Liver (tissue), 9 donors: ENCODE measurements around the gene GPR179. TPM values are rescaled to one million over a fixed set of nuclear protein-coding genes. Genes with fewer than 3 reads are reported as not detected.

Source experiments
- DNase-seq: peaks from one replicate; pipeline ENCODE4 v3.0.0-alpha.2; 2017; ENCODE audit warnings: low spot score
- H3K27ac ChIP-seq, 2 donors: one replicate each; pipeline ENCODE4 v1.7.0; 2013; ENCODE audit warnings: inconsistent platforms in 2 of 2, low read length in 2 of 2, control low read depth in 1 of 2, low read depth in 1 of 2, mild to moderate bottlenecking in 1 of 2
- H3K27me3 ChIP-seq, 4 donors: one replicate each; pipeline versions ENCODE4 v1.6.1 to v1.7.0; 2013; ENCODE audit warnings: low read length in 3 of 4, inconsistent platforms in 1 of 4, mild to moderate bottlenecking in 1 of 4, moderate library complexity in 1 of 4; ENCODE audit not compliant: control insufficient read depth in 4 of 4, insufficient read depth in 4 of 4
- H3K36me3 ChIP-seq, 4 donors: one replicate each; pipeline versions ENCODE4 v1.6.1 to v1.7.0; 2013; ENCODE audit warnings: low read length in 3 of 4, mild to moderate bottlenecking in 3 of 4, low read depth in 1 of 4, moderate library complexity in 1 of 4; ENCODE audit not compliant: control insufficient read depth in 4 of 4, insufficient read depth in 3 of 4
- H3K4me1 ChIP-seq, 4 donors: one replicate each; pipeline versions ENCODE4 v1.6.1 to v1.7.0; 2013; ENCODE audit warnings: low read length in 3 of 4, mild to moderate bottlenecking in 3 of 4, moderate library complexity in 1 of 4; ENCODE audit not compliant: control insufficient read depth in 4 of 4, insufficient read depth in 4 of 4
- H3K4me3 ChIP-seq, 3 donors: one replicate each; pipeline versions ENCODE4 v1.6.1 to v1.7.0; 2013; ENCODE audit warnings: low read length in 3 of 3, control low read depth in 1 of 3, low read depth in 1 of 3, mild to moderate bottlenecking in 1 of 3
- H3K9ac ChIP-seq, 2 donors: one replicate each; pipeline ENCODE4 v1.7.0; 2013; ENCODE audit warnings: low read length in 2 of 2, mild to moderate bottlenecking in 2 of 2, moderate library complexity in 2 of 2, control low read depth in 1 of 2, low read depth in 1 of 2
- H3K9me3 ChIP-seq, 4 donors: one replicate each; pipeline versions ENCODE4 v1.6.1 to v1.7.0; 2013; ENCODE audit warnings: low read length in 3 of 4; ENCODE audit not compliant: control insufficient read depth in 4 of 4
- EGR1 ChIP-seq, 2 donors: IDR thresholded peaks; 2 replicates each; pipeline ENCODE4 v1.6.1; 2016 to 2018; ENCODE audit warnings: antibody characterized with exemption in 2 of 2, low read depth in 2 of 2
- FOXA1 ChIP-seq: IDR thresholded peaks from 2 replicates; pipeline ENCODE4 v1.6.1; 2016; ENCODE audit warnings: antibody characterized with exemption
- FOXA2 ChIP-seq: IDR thresholded peaks from 2 replicates; pipeline ENCODE4 v1.6.1; 2016; ENCODE audit warnings: antibody characterized with exemption
- GABPA ChIP-seq, 2 donors: IDR thresholded peaks in 1 of 2; conservative IDR thresholded peaks in 1 of 2; 2 replicates each; pipeline ENCODE4 v1.6.1; 2016; ENCODE audit warnings: antibody characterized with exemption in 2 of 2, mild to moderate bottlenecking in 1 of 2, moderate library complexity in 1 of 2
- HNF4A ChIP-seq, 2 donors: conservative IDR thresholded peaks; 2 replicates each; pipeline ENCODE4 v1.6.1; 2016; ENCODE audit warnings: antibody characterized with exemption in 2 of 2, mild to moderate bottlenecking in 2 of 2
- HNF4G ChIP-seq: IDR thresholded peaks from 2 replicates; pipeline ENCODE4 v1.6.1; 2016; ENCODE audit warnings: antibody characterized with exemption
- JUND ChIP-seq, 2 donors: IDR thresholded peaks; 2 replicates each; pipeline ENCODE4 v1.6.1; 2016; ENCODE audit warnings: antibody characterized with exemption in 2 of 2
- NR2F2 ChIP-seq: IDR thresholded peaks from 2 replicates; pipeline ENCODE4 v1.6.1; 2016; ENCODE audit warnings: antibody characterized with exemption
- RAD21 ChIP-seq, 2 donors: IDR thresholded peaks; 2 replicates each; pipeline ENCODE4 v1.6.1; 2016; ENCODE audit warnings: antibody characterized with exemption in 2 of 2, mild to moderate bottlenecking in 2 of 2
- RXRA ChIP-seq, 2 donors: IDR thresholded peaks; 2 replicates each; pipeline ENCODE4 v1.6.1; 2017 to 2018; ENCODE audit warnings: antibody characterized with exemption in 2 of 2, mild to moderate bottlenecking in 1 of 2
- SP1 ChIP-seq: IDR thresholded peaks from 2 replicates; pipeline ENCODE4 v1.6.1; 2018; ENCODE audit warnings: antibody characterized with exemption, mild to moderate bottlenecking
- TAF1 ChIP-seq: conservative IDR thresholded peaks from 2 replicates; pipeline ENCODE4 v1.6.1; 2016; ENCODE audit warnings: antibody characterized with exemption, mild to moderate bottlenecking
- YY1 ChIP-seq: IDR thresholded peaks from 2 replicates; pipeline ENCODE4 v1.6.1; 2016; ENCODE audit warnings: antibody characterized with exemption, mild to moderate bottlenecking
- WGBS: extraction: QIAGEN DNeasy Blood & Tissue Kit; methylation state at CpG from one replicate; pipeline ENCODE4 v1.1.7; 2013; 5-methylcytosine and 5-hydroxymethylcytosine counted together
- polyA plus RNA-seq, 2 donors: library from polyadenylated mRNA; stranded (reverse) in 1 of 2; unstranded in 1 of 2; fragments of 200-250 nt in 1 of 2; fragments of >200 nt in 1 of 2; fragmentation: Nextera tagmentation in 1 of 2; extraction: Ambion mirVana in 1 of 2; gene quantifications; one replicate each; pipeline versions ENCODE4 v1.2.1 to v1.2.3, GENCODE V29; 2013 to 2015
- total RNA-seq, 2 donors: library from RNA; depleted of rRNA; stranded (reverse); fragments of >200 nt; gene quantifications; one replicate each; pipeline ENCODE4 v1.2.3, GENCODE V29; 2014
- TF ChIP-seq, protein P1 (sequence below): IDR thresholded peaks from 2 replicates; pipeline ENCODE4 v1.6.1; 2016; ENCODE audit warnings: antibody characterized with exemption
- TF ChIP-seq, protein P2 (sequence below): IDR thresholded peaks from 2 replicates; pipeline ENCODE4 v1.6.1; 2016; ENCODE audit warnings: antibody characterized with exemption
- TF ChIP-seq, protein P3 (sequence below): IDR thresholded peaks from 2 replicates; pipeline ENCODE4 v1.6.1; 2016; ENCODE audit warnings: antibody characterized with exemption, mild to moderate bottlenecking
- TF ChIP-seq, protein P4 (sequence below): IDR thresholded peaks from 2 replicates; pipeline ENCODE4 v1.6.1; 2016; ENCODE audit warnings: antibody characterized with exemption
- TF ChIP-seq, protein P5 (sequence below): fragments of 150-350 bp; IDR thresholded peaks from 2 replicates; pipeline ENCODE4 v1.5.1; 2017; ENCODE audit warnings: improper control_type of control experiment, low read depth, low read length; ENCODE audit not compliant: missing input control
- donor health status: healthy.
- donor health status: healthy.
- donor health status: healthy.
- donor health status: healthy.
- donor health status: healthy.

Gene GPR179
- total and polyA plus RNA-seq, 4 donors: under 0.01 to 0.05 (median 0.01) TPM; not detected in 1

DNA sequence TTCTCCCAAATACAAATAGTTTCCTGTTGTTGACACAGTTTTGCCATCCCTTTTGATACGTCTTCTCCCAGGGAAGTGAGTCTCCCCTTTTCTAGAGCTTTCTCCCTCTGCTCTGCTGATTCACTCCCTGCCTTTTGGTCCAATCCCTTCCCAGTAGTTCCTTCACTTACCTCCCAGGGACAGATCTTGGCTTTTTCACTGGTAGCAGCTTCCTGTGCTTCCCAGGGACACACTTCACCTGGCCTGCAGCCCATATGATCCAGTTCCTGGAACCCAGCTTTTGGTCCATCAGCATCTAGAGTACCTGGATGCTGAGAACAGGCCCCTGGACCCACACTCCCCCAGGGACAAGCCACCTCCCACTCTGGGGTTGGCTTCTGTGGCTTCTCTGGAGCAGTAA is 15.8 kb downstream of the GPR179 start:
- Histone ChIP-seq H3K27ac (no peak overlapping the region), H3K36me3 (peaks cover 0 to 11% (median 3%) of the 10 kb centered on the region in 4 donors), H3K4me3 (no peak overlapping the region), H3K4me1 (no peaks in the 10 kb centered on the region), H3K9ac (no peak overlapping the region), H3K9me3 (no peaks in the 10 kb centered on the region), H3K27me3 (no peaks in the 10 kb centered on the region)
- WGBS: 45% methylated on average over 1 of the region's 1 CpG
- DNase-seq: no peak
- TF ChIP-seq RXRA (IDR thresholded peaks at IDR 0.05) (no peak), NR2F2 (no peak), HNF4A (conservative IDR thresholded peaks at IDR 0.05) (no peak), YY1 (no peak), JUND (IDR thresholded peaks at IDR 0.05) (no peak), TAF1 (no peak), SP1 (no peak)
- TF ChIP-seq, protein P1, sequence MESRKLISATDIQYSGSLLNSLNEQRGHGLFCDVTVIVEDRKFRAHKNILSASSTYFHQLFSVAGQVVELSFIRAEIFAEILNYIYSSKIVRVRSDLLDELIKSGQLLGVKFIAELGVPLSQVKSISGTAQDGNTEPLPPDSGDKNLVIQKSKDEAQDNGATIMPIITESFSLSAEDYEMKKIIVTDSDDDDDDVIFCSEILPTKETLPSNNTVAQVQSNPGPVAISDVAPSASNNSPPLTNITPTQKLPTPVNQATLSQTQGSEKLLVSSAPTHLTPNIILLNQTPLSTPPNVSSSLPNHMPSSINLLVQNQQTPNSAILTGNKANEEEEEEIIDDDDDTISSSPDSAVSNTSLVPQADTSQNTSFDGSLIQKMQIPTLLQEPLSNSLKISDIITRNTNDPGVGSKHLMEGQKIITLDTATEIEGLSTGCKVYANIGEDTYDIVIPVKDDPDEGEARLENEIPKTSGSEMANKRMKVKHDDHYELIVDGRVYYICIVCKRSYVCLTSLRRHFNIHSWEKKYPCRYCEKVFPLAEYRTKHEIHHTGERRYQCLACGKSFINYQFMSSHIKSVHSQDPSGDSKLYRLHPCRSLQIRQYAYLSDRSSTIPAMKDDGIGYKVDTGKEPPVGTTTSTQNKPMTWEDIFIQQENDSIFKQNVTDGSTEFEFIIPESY: no peak
- TF ChIP-seq, protein P2, sequence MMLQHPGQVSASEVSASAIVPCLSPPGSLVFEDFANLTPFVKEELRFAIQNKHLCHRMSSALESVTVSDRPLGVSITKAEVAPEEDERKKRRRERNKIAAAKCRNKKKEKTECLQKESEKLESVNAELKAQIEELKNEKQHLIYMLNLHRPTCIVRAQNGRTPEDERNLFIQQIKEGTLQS: no peak

DNA sequence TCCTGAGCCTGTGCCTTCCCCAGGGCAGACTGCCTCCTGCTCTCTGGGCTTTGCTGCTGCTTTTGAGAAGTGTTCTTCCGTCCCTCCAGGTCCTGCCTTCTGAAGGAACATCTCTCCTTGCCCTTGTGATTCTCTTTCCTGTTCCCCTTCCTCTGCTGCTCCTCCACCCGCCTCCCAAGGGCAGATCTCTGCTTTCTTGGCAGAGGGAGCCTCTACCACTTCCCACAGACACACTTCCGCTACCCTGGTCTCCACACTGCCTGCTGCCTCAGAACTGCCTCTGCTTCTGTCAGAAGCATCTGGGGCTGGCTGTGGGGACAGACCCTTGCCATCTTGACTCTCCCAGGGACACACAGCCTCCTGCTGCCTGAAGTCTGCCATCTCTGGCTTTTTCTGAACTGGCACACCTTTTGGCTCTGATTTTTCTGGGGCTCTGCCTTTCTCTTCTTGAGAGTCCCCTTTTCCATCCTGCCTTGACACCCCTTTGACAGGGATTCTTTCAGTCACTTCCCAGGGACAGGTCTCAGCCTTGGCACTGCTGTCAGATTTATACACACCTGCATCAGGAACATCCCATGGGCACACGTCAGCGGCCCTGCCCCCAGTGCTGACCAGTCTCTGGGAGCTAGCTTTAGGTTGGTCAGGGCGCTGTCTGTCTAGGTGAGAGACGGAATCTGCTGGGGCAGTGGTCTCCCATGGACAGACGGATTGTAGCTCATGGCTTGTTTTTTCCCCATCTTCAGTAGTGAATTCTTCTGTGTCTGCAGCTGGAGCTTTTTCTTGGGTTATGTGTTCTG is 16.6 kb downstream of the GPR179 start:
- no peak overlapping the region for H3K9ac ChIP-seq
- no peak overlapping the region for H3K27ac ChIP-seq
- H3K36me3 ChIP-seq: peaks cover 0 to 17% (median 5%) of the 10 kb centered on the region in 4 donors
- DNase-seq: no peak
- no peaks in the 10 kb centered on the region for H3K9me3 ChIP-seq
- TF ChIP-seq NR2F2: no peak
- TF ChIP-seq EGR1 (IDR thresholded peaks at IDR 0.05; ENCODE audit: low read depth in 2 of 2): no peak
- no peak for TF ChIP-seq HNF4G
- no peak for TF ChIP-seq RXRA (IDR thresholded peaks at IDR 0.05)
- no peak for TF ChIP-seq SP1
- TF ChIP-seq, protein P3, sequence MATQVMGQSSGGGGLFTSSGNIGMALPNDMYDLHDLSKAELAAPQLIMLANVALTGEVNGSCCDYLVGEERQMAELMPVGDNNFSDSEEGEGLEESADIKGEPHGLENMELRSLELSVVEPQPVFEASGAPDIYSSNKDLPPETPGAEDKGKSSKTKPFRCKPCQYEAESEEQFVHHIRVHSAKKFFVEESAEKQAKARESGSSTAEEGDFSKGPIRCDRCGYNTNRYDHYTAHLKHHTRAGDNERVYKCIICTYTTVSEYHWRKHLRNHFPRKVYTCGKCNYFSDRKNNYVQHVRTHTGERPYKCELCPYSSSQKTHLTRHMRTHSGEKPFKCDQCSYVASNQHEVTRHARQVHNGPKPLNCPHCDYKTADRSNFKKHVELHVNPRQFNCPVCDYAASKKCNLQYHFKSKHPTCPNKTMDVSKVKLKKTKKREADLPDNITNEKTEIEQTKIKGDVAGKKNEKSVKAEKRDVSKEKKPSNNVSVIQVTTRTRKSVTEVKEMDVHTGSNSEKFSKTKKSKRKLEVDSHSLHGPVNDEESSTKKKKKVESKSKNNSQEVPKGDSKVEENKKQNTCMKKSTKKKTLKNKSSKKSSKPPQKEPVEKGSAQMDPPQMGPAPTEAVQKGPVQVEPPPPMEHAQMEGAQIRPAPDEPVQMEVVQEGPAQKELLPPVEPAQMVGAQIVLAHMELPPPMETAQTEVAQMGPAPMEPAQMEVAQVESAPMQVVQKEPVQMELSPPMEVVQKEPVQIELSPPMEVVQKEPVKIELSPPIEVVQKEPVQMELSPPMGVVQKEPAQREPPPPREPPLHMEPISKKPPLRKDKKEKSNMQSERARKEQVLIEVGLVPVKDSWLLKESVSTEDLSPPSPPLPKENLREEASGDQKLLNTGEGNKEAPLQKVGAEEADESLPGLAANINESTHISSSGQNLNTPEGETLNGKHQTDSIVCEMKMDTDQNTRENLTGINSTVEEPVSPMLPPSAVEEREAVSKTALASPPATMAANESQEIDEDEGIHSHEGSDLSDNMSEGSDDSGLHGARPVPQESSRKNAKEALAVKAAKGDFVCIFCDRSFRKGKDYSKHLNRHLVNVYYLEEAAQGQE: no peak
- TF ChIP-seq, protein P2: no peak
- TF ChIP-seq JUND (IDR thresholded peaks at IDR 0.05): no peak
- TF ChIP-seq GABPA (IDR thresholded peaks at IDR 0.05 in 1 of 2, conservative IDR thresholded peaks at IDR 0.05 in 1 of 2): no peak
- no peak for TF ChIP-seq YY1
- TF ChIP-seq, protein P4, sequence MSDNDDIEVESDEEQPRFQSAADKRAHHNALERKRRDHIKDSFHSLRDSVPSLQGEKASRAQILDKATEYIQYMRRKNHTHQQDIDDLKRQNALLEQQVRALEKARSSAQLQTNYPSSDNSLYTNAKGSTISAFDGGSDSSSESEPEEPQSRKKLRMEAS: no peak
- TF ChIP-seq, protein P1: no peak
- no peak for TF ChIP-seq HNF4A (conservative IDR thresholded peaks at IDR 0.05)
- TF ChIP-seq FOXA2: no peak
- no peak for TF ChIP-seq FOXA1
- TF ChIP-seq, protein P5, sequence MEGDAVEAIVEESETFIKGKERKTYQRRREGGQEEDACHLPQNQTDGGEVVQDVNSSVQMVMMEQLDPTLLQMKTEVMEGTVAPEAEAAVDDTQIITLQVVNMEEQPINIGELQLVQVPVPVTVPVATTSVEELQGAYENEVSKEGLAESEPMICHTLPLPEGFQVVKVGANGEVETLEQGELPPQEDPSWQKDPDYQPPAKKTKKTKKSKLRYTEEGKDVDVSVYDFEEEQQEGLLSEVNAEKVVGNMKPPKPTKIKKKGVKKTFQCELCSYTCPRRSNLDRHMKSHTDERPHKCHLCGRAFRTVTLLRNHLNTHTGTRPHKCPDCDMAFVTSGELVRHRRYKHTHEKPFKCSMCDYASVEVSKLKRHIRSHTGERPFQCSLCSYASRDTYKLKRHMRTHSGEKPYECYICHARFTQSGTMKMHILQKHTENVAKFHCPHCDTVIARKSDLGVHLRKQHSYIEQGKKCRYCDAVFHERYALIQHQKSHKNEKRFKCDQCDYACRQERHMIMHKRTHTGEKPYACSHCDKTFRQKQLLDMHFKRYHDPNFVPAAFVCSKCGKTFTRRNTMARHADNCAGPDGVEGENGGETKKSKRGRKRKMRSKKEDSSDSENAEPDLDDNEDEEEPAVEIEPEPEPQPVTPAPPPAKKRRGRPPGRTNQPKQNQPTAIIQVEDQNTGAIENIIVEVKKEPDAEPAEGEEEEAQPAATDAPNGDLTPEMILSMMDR: no peak
- no peak for TF ChIP-seq RAD21 (IDR thresholded peaks at IDR 0.05)
- no peak overlapping the region for H3K4me3 ChIP-seq
- no peaks in the 10 kb centered on the region for H3K27me3 ChIP-seq
- 76% methylated on average over 8 of the region's 8 CpGs for WGBS
- no peaks in the 10 kb centered on the region for H3K4me1 ChIP-seq
